HepG2 (cell line): ENCODE data around the gene PELI3. TPM values are rescaled to one million over a fixed set of nuclear protein-coding genes. Genes with fewer than 3 reads are reported as not detected.

Experiments
- AHDC1 ChIP-seq: sonication (generic); formaldehyde crosslinking; IDR thresholded peaks from 2 replicates; pipeline ENCODE4 v1.5.1; 2020; ENCODE audit warnings: mild to moderate bottlenecking, missing genetic modification reagents, borderline replicate concordance
- ARNTL ChIP-seq: sonication (generic); formaldehyde crosslinking; IDR thresholded peaks from 2 replicates; pipeline ENCODE4 v1.4.0; 2020; ENCODE audit warnings: mild to moderate bottlenecking, missing genetic modification reagents
- ATAD3A ChIP-seq: sonication (generic); formaldehyde crosslinking; IDR thresholded peaks from 2 replicates; pipeline ENCODE4 v1.4.0; 2020; ENCODE audit warnings: missing genetic modification reagents
- DZIP1 ChIP-seq: sonication (generic); formaldehyde crosslinking; IDR thresholded peaks from 2 replicates; pipeline ENCODE4 v1.5.0; 2020; ENCODE audit warnings: mild to moderate bottlenecking, missing genetic modification reagents
- GTF3A ChIP-seq: sonication (generic); formaldehyde crosslinking; conservative IDR thresholded peaks from 2 replicates; pipeline ENCODE4 v1.4.0; 2020; ENCODE audit warnings: mild to moderate bottlenecking, missing genetic modification reagents
- LBX2 ChIP-seq: sonication (generic); formaldehyde crosslinking; IDR thresholded peaks from 2 replicates; pipeline ENCODE4 v1.5.0; 2020; ENCODE audit warnings: missing genetic modification reagents, mild to moderate bottlenecking, borderline replicate concordance
- MTF1 ChIP-seq: sonication (generic); formaldehyde crosslinking; IDR thresholded peaks from 2 replicates; pipeline ENCODE4 v1.5.0; 2020; ENCODE audit warnings: missing genetic modification reagents
- NFIC ChIP-seq: IDR thresholded peaks from 2 replicates; pipeline ENCODE4 v1.6.1; 2012; ENCODE audit warnings: mild to moderate bottlenecking, low read length, inconsistent platforms
- ZBTB46 ChIP-seq: sonication (generic); formaldehyde crosslinking; IDR thresholded peaks from 2 replicates; pipeline ENCODE4 v1.4.0; 2020; ENCODE audit warnings: mild to moderate bottlenecking, missing genetic modification reagents, borderline replicate concordance
- ZNF138 ChIP-seq: sonication (generic); formaldehyde crosslinking; IDR thresholded peaks from 2 replicates; pipeline ENCODE4 v1.5.0; 2020; ENCODE audit warnings: mild to moderate bottlenecking, low read depth, missing genetic modification reagents
- ZNF503 ChIP-seq: sonication (generic); formaldehyde crosslinking; IDR thresholded peaks from 2 replicates; pipeline ENCODE4 v1.4.0; 2020; ENCODE audit warnings: missing genetic modification reagents
- ZNF567 ChIP-seq: sonication (generic); formaldehyde crosslinking; IDR thresholded peaks from 2 replicates; pipeline ENCODE4 v1.8.1; 2023; ENCODE audit warnings: mild to moderate bottlenecking, missing genetic modification reagents, borderline replicate concordance
- polyA plus RNA-seq, 8 experiments: library from polyadenylated mRNA; depleted of rRNA in 3 of 8; stranded (reverse) in 7 of 8; unstranded in 1 of 8; fragments of >200 nt; fragmentation: Illumina TruSeq in 4 of 8; extraction: Trizol in 4 of 8; gene quantifications; 2 replicates each; pipeline versions ENCODE4 v1.2.1 to v1.2.3, GENCODE V29; 2011 to 2016; ENCODE audit warnings: low read depth in 4 of 8, missing spikeins in 1 of 8, mixed read lengths in 1 of 8; ENCODE audit not compliant: insufficient read depth in 1 of 8
- total RNA-seq, 5 experiments: library from RNA; depleted of rRNA; stranded (reverse); fragments of >200 nt; fragmentation: Illumina TruSeq; extraction: Trizol; gene quantifications; 2 replicates each; pipeline ENCODE4 v1.2.3, GENCODE V29; 2016; ENCODE audit warnings: low read depth in 1 of 5

The PELI3 gene
- total and polyA plus RNA-seq, 2 of the 13 experiments (the other 11 are each of a cell fraction or from before 2014, with no cell fraction given): 2.0 to 4.0 TPM

- TF ChIP-seq MTF1 (CRISPR knock-in tag): peak; percentile 100
- TF ChIP-seq AHDC1: peak; percentile 100
- peak; percentile 58; the same call in 1 of the 2 replicates for TF ChIP-seq NFIC
- peak; percentile 100 for TF ChIP-seq ATAD3A (CRISPR knock-in tag)
- peak; percentile 100 for TF ChIP-seq LBX2 (CRISPR knock-in tag)
- peak; percentile 100 for TF ChIP-seq ARNTL
- peak; percentile 100 for TF ChIP-seq ZNF138
- peak; percentile 100 for TF ChIP-seq ZNF567 (CRISPR knock-in tag)
- TF ChIP-seq GTF3A (CRISPR knock-in tag): peak; percentile 100
- TF ChIP-seq ZNF503 (CRISPR knock-in tag): peak; percentile 100
- TF ChIP-seq ZBTB46 (CRISPR knock-in tag): peak; percentile 100
- TF ChIP-seq DZIP1 (CRISPR knock-in tag): peak; percentile 100
Observed at GRCh38 chr11:66421492-66422205, 45.1 kb upstream of the PELI3 start (continued).
